ENCODE data around the gene SDR42E2. TPM values are rescaled to one million over a fixed set of nuclear protein-coding genes. Genes with fewer than 3 reads are reported as not detected.

SDR42E2 gene
- total and polyA plus RNA-seq, 2 of the 4 experiments (the other 2 are of a cell fraction), result not detected

- no peak overlapping the region for H2BK15ac ChIP-seq (ENCODE audit: low read depth, low read length)
- DNase-seq (no peak), ATAC-seq (ENCODE audit: low read depth) (no peak)
- no peak overlapping the region for H2AK9ac ChIP-seq (replicated peaks; ENCODE audit: low read depth, low read length, poor library complexity)
- dilution Hi-C loops (cut with HindIII; ENCODE audit: low sequenced_read_pairs, unreplicated experiment) (no loop called here), in situ Hi-C loops (cut with MboI; ENCODE audit: low sequenced_read_pairs) (no loop called here), intact Hi-C loops (cut with micrococcal nuclease) (no loop called here)
- H3K79me1 ChIP-seq (ENCODE audit: low read depth in 1 of 2, low read length in 2 of 2), result peaks cover 26 to 66% of the 10 kb centered on the region in 2 experiments
- H4K8ac ChIP-seq (ENCODE audit: low read depth in 2 of 2, low read length in 2 of 2), result no peak overlapping the region
- H3K9me1 ChIP-seq (ENCODE audit: insufficient read depth, low read length), result peaks cover 22% of the 10 kb centered on the region
- no peaks in the 10 kb centered on the region for H3K27me3 ChIP-seq (ENCODE audit: control insufficient read depth, insufficient read depth, low read length)
- no peak overlapping the region for H2AK5ac ChIP-seq (ENCODE audit: low read depth, low read length)
- no peak for TF ChIP-seq RAD21 (IDR thresholded peaks at IDR 0.05; ENCODE audit: low read length)
- TF ChIP-seq RFX5 (IDR thresholded peaks at IDR 0.05; ENCODE audit: low read depth, low read length), result no peak
- no peak for TF ChIP-seq MAZ (IDR thresholded peaks at IDR 0.05; ENCODE audit: borderline replicate concordance, low read depth, low read length)
- no peak for TF ChIP-seq CEBPB (IDR thresholded peaks at IDR 0.05; ENCODE audit: low read depth, low read length)
- TF ChIP-seq CHD1 (IDR thresholded peaks at IDR 0.05; ENCODE audit: low read depth, low read length), result no peak
- TF ChIP-seq MXI1 (IDR thresholded peaks at IDR 0.05; ENCODE audit: borderline replicate concordance, low read depth, low read length), result no peak
- no peak for TF ChIP-seq SMC3 (IDR thresholded peaks at IDR 0.05; ENCODE audit: low read depth, low read length)
- TF ChIP-seq ELK1 (IDR thresholded peaks at IDR 0.05; ENCODE audit: borderline replicate concordance, low read depth, low read length), result no peak
- no peak for TF ChIP-seq POLR2A (IDR thresholded peaks at IDR 0.05; ENCODE audit: low read depth, low read length)
- TF ChIP-seq MAFK (IDR thresholded peaks at IDR 0.05; ENCODE audit: low read depth, low read length), result no peak
- TF ChIP-seq RCOR1 (IDR thresholded peaks at IDR 0.05; ENCODE audit: insufficient replicate concordance, low read length), result no peak
- no peak for TF ChIP-seq NFE2L2 (IDR thresholded peaks at IDR 0.05; ENCODE audit: low read depth, low read length)
- no peak for TF ChIP-seq FOS (IDR thresholded peaks at IDR 0.05; ENCODE audit: low read depth, low read length)
- TF ChIP-seq BHLHE40 (IDR thresholded peaks at IDR 0.05; ENCODE audit: low read depth, low read length), result no peak
- TF ChIP-seq USF2 (IDR thresholded peaks at IDR 0.05; ENCODE audit: low read depth, low read length), result no peak
- TF ChIP-seq CTCF (conservative IDR thresholded peaks at IDR 0.05; ENCODE audit: low read depth, low read length), result no peak
- no peak overlapping the region for H4K91ac ChIP-seq (ENCODE audit: insufficient read depth, low read depth, low read length)
- H2BK5ac ChIP-seq (ENCODE audit: low read depth, low read length, poor library complexity, severe bottlenecking), result no peak overlapping the region
- H2BK20ac ChIP-seq (ENCODE audit: low read depth, low read length), result no peak overlapping the region
- H3K4ac ChIP-seq (ENCODE audit: low read depth, low read length), result no peak overlapping the region
- H3K23ac ChIP-seq (ENCODE audit: low read depth, low read length), result no peak overlapping the region
- peaks cover 2% of the 10 kb centered on the region; the same call in 1 of the 2 replicates for H3K4me1 ChIP-seq (ENCODE audit: control insufficient read depth, insufficient read depth, low read length)
- no peak overlapping the region for H3K4me2 ChIP-seq (ENCODE audit: low read depth, low read length)
- ChIA-PET POLR2A (ENCODE audit: unreplicated experiment) (no interaction called here), CTCF (interaction anchor here (0.6 kb wide), 2 partner anchors 9 to 59 kb away, joined by 4 to 5 read pairs; no protein-coding TSS in a partner anchor)
- H3K18ac ChIP-seq (ENCODE audit: low read depth, low read length), result no peak overlapping the region
- no peak overlapping the region for H2AFZ ChIP-seq (replicated peaks; ENCODE audit: low read length, poor library complexity)
- H3K4me3 ChIP-seq (ENCODE audit: insufficient read depth, low read depth, low read length), result no peak overlapping the region
- peaks cover 37% of the 10 kb centered on the region for H4K20me1 ChIP-seq (ENCODE audit: insufficient read depth, low read length)
- no TSS peak for BruUV-seq (replicated peaks)
- no CpG with 5 or more reads among the region's 1 CpG for WGBS, 2 experiments (ENCODE audit: extremely low coverage in 2 of 2, insufficient read length in 1 of 2)
- no peak overlapping the region for H3K14ac ChIP-seq (replicated peaks; ENCODE audit: low read depth, low read length)
- no peak overlapping the region for H3K27ac ChIP-seq (ENCODE audit: insufficient read depth, low read length)
- no peak overlapping the region for H3K56ac ChIP-seq (ENCODE audit: extremely low read depth, insufficient read depth, low read length)
- H2BK120ac ChIP-seq (ENCODE audit: low read depth, low read length), result no peak overlapping the region
- peaks cover 11% of the 10 kb centered on the region; the same call in 1 of the 2 replicates for H3K36me3 ChIP-seq (ENCODE audit: control insufficient read depth, insufficient read depth, low read length)
- no peak overlapping the region for H4K5ac ChIP-seq (ENCODE audit: low read depth, low read length)
- no peak overlapping the region for H3K9ac ChIP-seq (ENCODE audit: low read depth, low read length)
- H3K9me3 ChIP-seq (ENCODE audit: control insufficient read depth, insufficient read depth, low read length), result no peaks in the 10 kb centered on the region
These were observed 60.7 kb downstream of the SDR42E2 start for GRCh38 chr16:22222998-22223397.

Data from IMR-90 (cell line).